ENCODE measurements around the gene NHLH1.
"Not testable (repeated sequence)": the region's sequence is repeated elsewhere in the genome, so short reads cannot be mapped to it uniquely, and the experiment has no call there.

The NHLH1 gene

GRCh38 chr1:160388406-160388805 lies 21.5 kb downstream of the NHLH1 start:
- not testable (repeated sequence) for DNase-seq

- no peak for DNase-seq
Measured at GRCh38 chr1:160394673-160395072, 27.8 kb downstream of the NHLH1 start.

- DNase-seq = no peak
Measured at GRCh38 chr1:160397651-160398050, 30.8 kb downstream of the NHLH1 start.

GRCh38 chr1:160398823-160399222 lies 32.0 kb downstream of the NHLH1 start:
- no peak for DNase-seq

GRCh38 chr1:160399544-160400222 lies 32.8 kb downstream of the NHLH1 start:
- no peak for DNase-seq

GRCh38 chr1:160400223-160400645 lies 33.4 kb downstream of the NHLH1 start, which contains the start of gene VANGL2:
VANGL2 (plus strand) TSS chr1:160400564; CDS start chr1:160415838, 15,274 bp downstream.
- peak; percentile 5 for DNase-seq

GRCh38 chr1:160400646-160401486 lies 34.0 kb downstream of the NHLH1 start:
- no peak for DNase-seq

GRCh38 chr1:160401487-160401805 lies 34.6 kb downstream of the NHLH1 start:
- DNase-seq = no peak

GRCh38 chr1:160402001-160402795 lies 35.3 kb downstream of the NHLH1 start:
- DNase-seq = no peak

- DNase-seq = no peak
Measured at GRCh38 chr1:160403244-160403643, 36.4 kb downstream of the NHLH1 start.

GRCh38 chr1:160404094-160404493 lies 37.2 kb downstream of the NHLH1 start:
- DNase-seq = no peak

- no peak for DNase-seq
Measured at GRCh38 chr1:160405331-160405877, 38.5 kb downstream of the NHLH1 start.

- no peak for DNase-seq
Measured at GRCh38 chr1:160406131-160406968, 39.5 kb downstream of the NHLH1 start.

GRCh38 chr1:160407839-160408801 lies 41.2 kb downstream of the NHLH1 start:
- no peak for DNase-seq

- no peak for DNase-seq
Measured at GRCh38 chr1:160408864-160409263, 42.0 kb downstream of the NHLH1 start.

GRCh38 chr1:160409486-160409885 lies 42.6 kb downstream of the NHLH1 start:
- DNase-seq = no peak

GRCh38 chr1:160410406-160411005 lies 43.6 kb downstream of the NHLH1 start:
- no peak for DNase-seq

- DNase-seq = no peak
Measured at GRCh38 chr1:160411271-160412027, 44.6 kb downstream of the NHLH1 start.

- no peak for DNase-seq
Measured at GRCh38 chr1:160412028-160412362, 45.1 kb downstream of the NHLH1 start.

- no peak for DNase-seq
Measured at GRCh38 chr1:160413716-160414115, 46.8 kb downstream of the NHLH1 start.
